Measurements from ENCODE around the gene SPAG9. TPM values are rescaled to one million over a fixed set of nuclear protein-coding genes. Genes with fewer than 3 reads are reported as not detected.

Gene SPAG9
- total and polyA plus RNA-seq, 2 of the 8 experiments (the other 6 are each of a cell fraction or from before 2014, with no cell fraction given), result 9.8 to 63.8 TPM

GRCh38 chr17:50956750-50957523 lies 163.7 kb downstream of the SPAG9 start (continued):
- peak; percentile 81 to 96 (median 91) for TF ChIP-seq CTCF (IDR thresholded peaks at IDR 0.05; ENCODE audit: control extremely low read depth in 1 of 3, insufficient read depth in 1 of 3, low read depth in 1 of 3, low read length in 3 of 3)
- TF ChIP-seq RBBP5 (IDR thresholded peaks at IDR 0.05; ENCODE audit: borderline replicate concordance, low read depth, low read length), result no peak
- 0 out of 2 replicates have a peak, but pooled peaks have one; percentile 63 for TF ChIP-seq GABPA (IDR thresholded peaks at IDR 0.05; ENCODE audit: borderline replicate concordance, insufficient read depth, low read length)
- TF ChIP-seq YY1 (IDR thresholded peaks at IDR 0.05; ENCODE audit: low read depth, low read length), result 0 out of 2 replicates have a peak, but pooled peaks have one; percentile 24
- TF ChIP-seq SIN3A (conservative IDR thresholded peaks at IDR 0.05 in 1 of 2, IDR thresholded peaks at IDR 0.05 in 1 of 2; ENCODE audit: low read depth in 1 of 2, low read length in 2 of 2), result no peak
- TF ChIP-seq E2F6 (IDR thresholded peaks at IDR 0.05), result no peak
- TF ChIP-seq KDM5A (IDR thresholded peaks at IDR 0.05; ENCODE audit: low read length), result no peak
- TF ChIP-seq GTF2F1 (IDR thresholded peaks at IDR 0.05; ENCODE audit: borderline replicate concordance, low read depth, low read length), result no peak
- TF ChIP-seq KDM1A (IDR thresholded peaks at IDR 0.05; ENCODE audit: borderline replicate concordance, low read length), result no peak
- TF ChIP-seq EP300 (IDR thresholded peaks at IDR 0.05; ENCODE audit: borderline replicate concordance in 1 of 2, low read depth in 2 of 2, low read length in 2 of 2), result no peak

Data from H1 (cell line).